Immature natural killer cell (primary cell): ENCODE results near the gene JAK3. TPM values are rescaled to one million over a fixed set of nuclear protein-coding genes. Genes with fewer than 3 reads are reported as not detected.

Source experiments
- DNase-seq, 3 donors: peaks; one replicate each; pipeline ENCODE4 v3.0.0; 2022; ENCODE audit warnings: mixed read lengths in 1 of 3
- H3K27ac Mint-ChIP-seq, 6 donors: one replicate each; pipeline ENCODE4 v1.8.0; 2020; ENCODE audit warnings: mixed read lengths in 6 of 6, mild to moderate bottlenecking in 5 of 6, inconsistent platforms in 4 of 6, moderate library complexity in 3 of 6
- H3K27me3 Mint-ChIP-seq, 3 donors: one replicate each; pipeline ENCODE4 v1.8.0; 2020 to 2021; ENCODE audit warnings: low read depth in 3 of 3, mild to moderate bottlenecking in 3 of 3, mixed read lengths in 3 of 3, moderate library complexity in 3 of 3, inconsistent platforms in 1 of 3
- H3K36me3 Mint-ChIP-seq, 3 donors: one replicate each; pipeline ENCODE4 v1.8.0; 2020; ENCODE audit warnings: mixed read lengths in 3 of 3, inconsistent platforms in 2 of 3, mild to moderate bottlenecking in 2 of 3
- H3K4me1 Mint-ChIP-seq, 2 donors: one replicate each; pipeline ENCODE4 v1.8.0; 2020; ENCODE audit warnings: inconsistent platforms in 2 of 2, mild to moderate bottlenecking in 2 of 2, mixed read lengths in 2 of 2, moderate library complexity in 1 of 2
- H3K4me3 Mint-ChIP-seq, 5 donors: one replicate each; pipeline ENCODE4 v1.8.0; 2020; ENCODE audit warnings: mild to moderate bottlenecking in 5 of 5, mixed read lengths in 5 of 5, inconsistent platforms in 3 of 5, moderate library complexity in 3 of 5
- H3K9me3 Mint-ChIP-seq, 6 donors: one replicate each; pipeline ENCODE4 v1.8.0; 2020; ENCODE audit warnings: mild to moderate bottlenecking in 6 of 6, mixed read lengths in 6 of 6, inconsistent platforms in 4 of 6, moderate library complexity in 3 of 6
- polyA plus RNA-seq, 3 donors: library from polyadenylated mRNA; unstranded; fragments of 300-500 nt; fragmentation: Illumina TruSeq; gene quantifications; one replicate each; pipeline ENCODE4 v1.2.3, GENCODE V29; 2021

Gene JAK3
- polyA plus RNA-seq, 3 donors from 2014 or later = 43.5 to 79.8 (median 47.4) TPM

- peaks cover 29 to 31% of the 10 kb centered on the region in 2 donors for H3K4me1 Mint-ChIP-seq
- no peak for DNase-seq
- H3K27me3 Mint-ChIP-seq = peaks cover 4 to 5% (median 4%) of the 10 kb centered on the region in 3 donors
- peaks cover 0 to 8% (median 4%) of the 10 kb centered on the region in 3 donors for H3K36me3 Mint-ChIP-seq
- H3K27ac Mint-ChIP-seq = peak overlapping the region; percentile 17 to 85 (median 36)
- H3K9me3 Mint-ChIP-seq = no peaks in the 10 kb centered on the region
- peak overlapping the region; percentile 98 to 100 (median 99) for H3K4me3 Mint-ChIP-seq
These were observed 14.0 kb upstream of the JAK3 start for GRCh38 chr19:17861542-17862402.

- Mint-ChIP-seq H3K4me1 (peaks cover 29 to 31% of the 10 kb centered on the region in 2 donors), H3K27ac (peak overlapping the region; percentile 18 to 85 (median 74)), H3K9me3 (no peaks in the 10 kb centered on the region), H3K36me3 (peaks cover 0 to 8% (median 4%) of the 10 kb centered on the region in 3 donors), H3K4me3 (peak overlapping the region; percentile 98 to 100 (median 99)), H3K27me3 (peaks cover 4 to 8% (median 4%) of the 10 kb centered on the region in 3 donors)
- no peak for DNase-seq
These were observed 13.2 kb upstream of the JAK3 start for GRCh38 chr19:17860993-17861360.

- no peaks in the 10 kb centered on the region for H3K9me3 Mint-ChIP-seq
- peaks cover 32 to 34% of the 10 kb centered on the region in 2 donors for H3K4me1 Mint-ChIP-seq
- H3K27ac Mint-ChIP-seq = peak overlapping the region; percentile 84 to 99 (median 94)
- no peak for DNase-seq
- H3K36me3 Mint-ChIP-seq = peaks cover 0 to 8% (median 4%) of the 10 kb centered on the region in 3 donors
- H3K4me3 Mint-ChIP-seq = peak overlapping the region; percentile 98 to 100 (median 99)
- H3K27me3 Mint-ChIP-seq = peaks cover 4 to 8% (median 4%) of the 10 kb centered on the region in 3 donors
These were observed 12.7 kb upstream of the JAK3 start for GRCh38 chr19:17860331-17860992.

- Mint-ChIP-seq H3K27ac (peak within 1 kb of the TSS; percentile 85 to 99 (median 98)), H3K9me3 (no peaks in the 10 kb centered on the region), H3K4me1 (peaks cover 35 to 37% of the 10 kb centered on the region in 2 donors), H3K36me3 (peaks cover 0 to 4% (median 4%) of the 10 kb centered on the region in 3 donors), H3K27me3 (peaks cover 4 to 8% (median 4%) of the 10 kb centered on the region in 3 donors), H3K4me3 (peak within 1 kb of the TSS; percentile 98 to 100 (median 99))
- peak; percentile 98 for DNase-seq
These were observed 11.9 kb upstream of the JAK3 start, which contains the start of gene RPL18A for GRCh38 chr19:17859533-17860330. Gene RPL18A, plus strand, starts transcription at chr19:17859910. Its CDS starts 47 bp downstream, at chr19:17859957.

- Mint-ChIP-seq H3K36me3 (peaks cover 0 to 4% (median 0%) of the 10 kb centered on the region in 3 donors), H3K4me3 (no peak overlapping the region), H3K27me3 (peaks cover 4 to 9% (median 4%) of the 10 kb centered on the region in 3 donors), H3K4me1 (peaks cover 33 to 36% of the 10 kb centered on the region in 2 donors), H3K9me3 (no peaks in the 10 kb centered on the region), H3K27ac (no peak overlapping the region)
- DNase-seq = peak; percentile 82 to 83 (median 83)
These were observed 7.7 kb upstream of the JAK3 start for GRCh38 chr19:17855280-17856152.

GRCh38 chr19:17854061-17854460, 6.3 kb upstream of the JAK3 start:
- no peak for DNase-seq
- peaks cover 33 to 34% of the 10 kb centered on the region in 2 donors for H3K4me1 Mint-ChIP-seq
- H3K27ac Mint-ChIP-seq = no peak overlapping the region
- H3K36me3 Mint-ChIP-seq = no peaks in the 10 kb centered on the region
- H3K27me3 Mint-ChIP-seq = peaks cover 0 to 6% (median 0%) of the 10 kb centered on the region in 3 donors
- H3K9me3 Mint-ChIP-seq = no peaks in the 10 kb centered on the region
- no peak overlapping the region for H3K4me3 Mint-ChIP-seq

GRCh38 chr19:17848595-17849292, 962 bp upstream of the JAK3 start:
- peaks cover 66 to 68% of the 10 kb centered on the region in 2 donors for H3K4me1 Mint-ChIP-seq
- H3K36me3 Mint-ChIP-seq = peaks cover 0 to 3% (median 0%) of the 10 kb centered on the region in 3 donors
- H3K9me3 Mint-ChIP-seq = no peaks in the 10 kb centered on the region
- H3K27me3 Mint-ChIP-seq = peaks cover 3 to 12% (median 12%) of the 10 kb centered on the region in 3 donors
- H3K4me3 Mint-ChIP-seq = peak overlapping the region; percentile 29 to 90 (median 88)
- peak overlapping the region; percentile 93 to 99 (median 96) for H3K27ac Mint-ChIP-seq
- no peak for DNase-seq

- Mint-ChIP-seq H3K36me3 (peaks cover 0 to 6% (median 0%) of the 10 kb centered on the region in 3 donors), H3K4me1 (peaks cover 63 to 66% of the 10 kb centered on the region in 2 donors), H3K4me3 (peak overlapping the region; percentile 84 to 92 (median 88)), H3K27ac (peak overlapping the region; percentile 93 to 99 (median 96)), H3K27me3 (peaks cover 3 to 12% (median 12%) of the 10 kb centered on the region in 3 donors), H3K9me3 (no peaks in the 10 kb centered on the region)
- DNase-seq = peak; percentile 49 to 58 (median 52)
These were observed 1.6 kb downstream of the JAK3 start for GRCh38 chr19:17846146-17846545.

- peak overlapping the region in 5 of 6 donors; percentile 29 to 69 (median 43) for H3K27ac Mint-ChIP-seq
- no peak for DNase-seq
- H3K36me3 Mint-ChIP-seq = peaks cover 0 to 18% (median 4%) of the 10 kb centered on the region in 3 donors
- peaks cover 45 to 48% of the 10 kb centered on the region in 2 donors for H3K4me1 Mint-ChIP-seq
- H3K4me3 Mint-ChIP-seq = peak overlapping the region in 3 of 5 donors; percentile 14 to 70 (median 17)
- H3K9me3 Mint-ChIP-seq = no peaks in the 10 kb centered on the region
- H3K27me3 Mint-ChIP-seq = peaks cover 3 to 12% (median 8%) of the 10 kb centered on the region in 3 donors
These were observed 3.8 kb downstream of the JAK3 start for GRCh38 chr19:17843908-17844490.

- peaks cover 3 to 12% (median 8%) of the 10 kb centered on the region in 3 donors for H3K27me3 Mint-ChIP-seq
- no peaks in the 10 kb centered on the region for H3K9me3 Mint-ChIP-seq
- H3K4me1 Mint-ChIP-seq = peaks cover 38 to 43% of the 10 kb centered on the region in 2 donors
- H3K36me3 Mint-ChIP-seq = peaks cover 0 to 22% (median 4%) of the 10 kb centered on the region in 3 donors
- no peak overlapping the region for H3K4me3 Mint-ChIP-seq
- H3K27ac Mint-ChIP-seq = peak overlapping the region in 3 of 6 donors; percentile 34 to 69 (median 45)
- no peak for DNase-seq
These were observed 4.4 kb downstream of the JAK3 start for GRCh38 chr19:17843292-17843827.

- Mint-ChIP-seq H3K36me3 (peaks cover 0 to 28% (median 8%) of the 10 kb centered on the region in 3 donors), H3K4me1 (peaks cover 34 to 37% of the 10 kb centered on the region in 2 donors), H3K9me3 (no peaks in the 10 kb centered on the region), H3K4me3 (no peak overlapping the region), H3K27ac (no peak overlapping the region), H3K27me3 (peaks cover 3 to 11% (median 8%) of the 10 kb centered on the region in 3 donors)
- DNase-seq = no peak
These were observed 5.0 kb downstream of the JAK3 start for GRCh38 chr19:17842663-17843291.
